GM18519 (cell line): ENCODE measurements around the gene TPP1.

Experiments
- ATAC-seq: cut with Tn5 transposase; IDR thresholded peaks from one replicate; pipeline ENCODE4 v1.9.1; 2021; ENCODE audit warnings: mild to moderate bottlenecking, moderate library complexity; ENCODE audit not compliant: unreplicated experiment, low FRiP score

TPP1 gene

DNA sequence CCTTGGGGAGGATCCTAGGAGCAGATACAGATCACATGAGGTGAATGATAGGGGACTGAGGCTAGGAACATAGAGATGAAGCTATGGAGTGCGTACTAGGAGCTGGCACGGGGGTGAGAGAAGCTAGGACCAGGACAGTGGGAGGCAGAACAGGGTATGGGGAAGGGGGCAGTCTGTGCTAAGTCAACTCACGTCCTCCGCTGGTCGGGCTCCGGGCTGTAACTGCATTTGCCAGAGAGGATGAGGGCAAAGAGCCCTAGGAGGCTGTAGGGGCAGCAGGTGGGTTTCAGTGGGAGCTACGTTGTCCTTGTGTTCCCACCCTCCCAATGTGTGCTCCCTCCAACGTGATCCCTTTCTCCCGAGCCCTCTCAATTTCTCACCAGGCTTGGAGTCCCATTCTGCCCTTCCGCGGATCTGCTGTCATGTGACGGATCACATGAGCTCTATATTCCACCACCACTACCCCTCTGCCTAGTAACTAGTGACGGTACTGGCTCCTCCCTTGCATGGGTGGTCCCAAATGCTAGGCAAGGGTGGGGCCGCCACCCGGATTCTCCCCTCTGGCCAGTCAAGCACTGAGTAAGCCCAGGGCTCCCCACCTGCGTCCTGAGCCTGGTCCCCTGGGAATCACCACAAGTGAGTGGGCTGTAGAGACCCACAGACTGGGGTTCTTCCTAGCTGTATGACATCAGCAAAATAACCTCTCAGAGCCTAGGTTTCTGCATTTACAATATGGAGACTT is at the start of gene TPP1:
Gene TPP1, minus strand, starts transcription at position 419 of the 742 bp plus-strand sequence. Its CDS starts 22 bp downstream, at position 397.
- peak; percentile 97 for ATAC-seq

DNA sequence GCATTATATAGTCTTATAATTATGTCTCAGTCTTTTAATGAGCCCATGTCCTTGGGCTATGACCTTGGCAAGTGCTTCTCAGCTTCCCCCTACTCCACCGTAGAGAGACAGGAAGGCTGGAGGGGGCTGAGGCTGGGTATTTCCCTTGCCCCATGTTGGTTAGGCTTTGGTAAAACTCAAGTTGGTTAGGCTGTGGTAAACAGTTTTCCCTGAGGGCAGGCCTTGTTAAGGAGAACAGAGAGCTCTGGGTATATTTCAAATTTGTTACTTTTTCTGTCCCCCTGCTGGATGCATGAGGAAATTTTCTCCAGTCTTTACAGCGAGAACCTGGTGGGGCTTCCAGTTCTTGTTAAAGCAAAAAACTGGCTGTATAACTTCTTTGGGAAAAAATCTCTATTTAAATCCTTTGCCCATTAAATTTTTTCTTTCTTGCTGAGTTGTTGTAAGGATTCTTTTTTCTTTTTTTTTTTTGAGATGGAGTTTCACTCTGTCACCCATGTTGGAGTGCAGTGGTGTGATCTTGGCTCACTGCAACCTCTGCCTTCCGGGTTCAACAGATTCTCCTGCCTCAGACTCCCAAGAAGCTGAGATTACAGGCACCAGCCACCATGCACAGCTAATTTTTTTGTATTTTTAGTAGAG is 48.6 kb upstream of the TPP1 start:
- ATAC-seq: no peak

DNA sequence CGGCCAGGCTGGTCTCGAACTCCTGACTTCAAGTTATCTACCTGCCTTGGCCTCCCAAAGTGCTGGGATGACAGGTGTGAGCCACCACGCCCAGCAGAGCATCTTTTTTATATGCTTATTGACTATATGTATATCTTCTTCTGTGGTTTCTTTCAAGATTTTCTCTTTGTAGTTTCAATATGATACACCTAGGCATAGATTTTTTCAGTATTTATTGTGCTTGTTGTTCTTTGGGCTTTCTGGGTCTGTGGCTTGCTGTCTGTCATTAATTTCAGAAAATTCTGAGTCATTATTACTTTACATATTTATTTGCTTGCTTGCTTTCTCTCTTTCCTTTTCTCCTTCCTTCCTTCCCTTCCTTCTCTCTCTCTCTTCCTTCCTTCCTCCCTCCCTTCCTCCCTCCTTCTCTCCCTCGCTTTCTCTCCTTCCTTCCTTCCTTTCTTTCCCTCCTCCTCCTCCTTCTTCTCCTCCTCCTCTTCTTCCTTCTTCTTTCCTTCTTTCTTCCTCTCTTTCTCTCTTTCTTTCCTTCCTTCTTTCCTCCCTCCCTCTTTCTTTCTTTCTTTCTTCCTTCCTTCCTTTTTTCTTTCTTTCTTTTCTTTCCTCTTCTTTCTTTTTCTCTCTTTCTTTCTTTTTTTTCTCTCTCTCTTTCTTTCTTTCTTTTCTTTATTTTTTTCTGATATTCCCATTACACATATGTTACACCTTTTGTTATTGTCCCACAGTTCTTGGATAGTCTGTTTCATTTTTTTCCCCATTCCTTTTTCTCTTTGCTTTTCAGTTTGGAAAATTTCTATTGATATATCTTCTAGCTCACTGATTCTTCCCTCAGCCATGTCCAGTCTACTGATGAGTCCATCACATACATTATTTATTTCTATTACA is 47.3 kb upstream of the TPP1 start:
- no peak for ATAC-seq

DNA sequence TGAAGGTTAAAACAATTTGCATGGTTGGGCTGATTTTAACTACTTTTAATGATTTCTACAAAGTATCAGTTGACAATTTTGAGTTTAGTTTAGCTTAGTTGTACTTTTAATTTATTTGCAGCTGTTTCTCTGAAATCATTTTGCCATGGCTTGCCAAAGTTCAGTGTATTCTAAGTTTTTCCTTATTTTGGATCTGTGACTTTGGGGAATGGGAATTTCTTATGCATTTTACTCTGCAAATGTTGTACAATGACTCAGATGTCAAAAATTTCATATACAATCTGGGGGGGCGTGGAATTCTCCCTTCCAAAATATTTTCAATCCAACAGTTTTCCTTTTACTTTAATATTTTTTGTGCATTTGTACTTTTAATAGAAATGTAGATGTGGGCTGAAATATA is 45.3 kb upstream of the TPP1 start:
- no peak for ATAC-seq

DNA sequence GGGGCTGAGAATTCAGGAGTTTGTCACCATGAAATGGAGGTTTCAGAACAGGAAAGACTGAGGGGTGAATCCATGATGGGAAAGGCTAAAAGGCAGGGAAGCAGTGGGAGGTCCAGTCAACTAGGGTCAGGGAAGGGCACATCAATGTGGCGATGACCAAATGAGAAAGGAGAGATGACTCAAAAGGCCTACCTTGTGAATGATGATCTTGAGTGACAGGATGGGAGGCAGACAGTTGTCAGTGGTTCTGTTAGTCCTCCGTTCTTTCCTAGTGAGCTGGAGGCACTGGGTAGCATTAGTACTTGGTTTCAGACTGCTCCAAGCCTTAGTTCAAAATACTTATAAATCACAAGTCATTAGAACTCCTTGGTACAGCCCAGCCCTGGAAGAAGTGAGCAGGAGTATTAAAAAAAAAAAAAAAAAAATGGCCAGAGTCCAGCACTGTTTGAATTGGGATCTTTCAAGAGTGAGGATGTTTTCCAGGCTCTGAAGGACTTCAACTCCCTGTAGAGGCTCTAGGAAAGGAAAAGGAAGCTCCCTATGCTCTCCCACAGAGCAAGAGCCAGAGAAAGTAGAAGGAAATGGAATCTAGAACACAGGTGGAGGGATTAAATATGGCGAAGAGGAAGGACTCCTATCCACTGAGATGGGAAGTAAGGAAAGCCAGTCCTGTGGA is 44.7 kb upstream of the TPP1 start:
- no peak for ATAC-seq

DNA sequence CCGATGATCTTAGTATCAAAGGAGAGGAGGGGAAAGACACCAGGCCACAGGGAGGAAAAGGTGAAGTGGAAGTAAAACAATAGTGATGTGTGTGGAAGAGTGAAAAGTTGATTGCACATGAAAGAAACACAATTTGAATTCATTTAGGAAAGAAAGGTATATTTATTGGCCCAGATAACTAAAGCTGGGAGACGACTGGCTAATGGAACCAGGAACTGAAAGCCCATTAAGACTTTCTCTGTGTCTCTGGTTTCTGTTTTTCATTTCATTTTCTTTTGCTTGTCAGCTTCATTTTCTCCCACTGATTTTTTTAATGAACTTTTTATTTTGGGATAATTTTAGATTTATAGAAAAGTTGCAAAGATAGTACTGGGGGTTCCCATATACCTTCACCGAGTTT is 41.5 kb upstream of the TPP1 start:
- no peak for ATAC-seq

DNA sequence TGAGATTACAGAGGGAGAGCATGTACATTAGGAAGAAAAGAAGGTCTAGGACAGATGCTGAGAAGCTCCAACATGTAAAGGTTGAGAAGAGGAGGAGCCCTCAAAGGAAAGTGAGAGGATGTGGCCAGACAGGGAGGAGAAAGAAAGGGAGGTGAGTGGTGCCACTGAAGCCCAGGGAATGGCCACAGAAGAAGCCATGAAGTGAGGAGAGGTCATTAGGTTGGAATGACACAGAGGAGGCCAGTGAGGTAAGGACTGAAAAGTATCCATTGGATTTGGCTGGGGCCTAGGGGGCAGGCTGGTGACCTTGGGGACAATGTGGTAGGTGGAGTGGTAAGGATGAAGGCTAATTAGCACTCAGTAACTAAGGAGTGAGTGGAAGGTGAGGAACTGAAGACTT is 39.4 kb upstream of the TPP1 start:
- ATAC-seq: no peak

DNA sequence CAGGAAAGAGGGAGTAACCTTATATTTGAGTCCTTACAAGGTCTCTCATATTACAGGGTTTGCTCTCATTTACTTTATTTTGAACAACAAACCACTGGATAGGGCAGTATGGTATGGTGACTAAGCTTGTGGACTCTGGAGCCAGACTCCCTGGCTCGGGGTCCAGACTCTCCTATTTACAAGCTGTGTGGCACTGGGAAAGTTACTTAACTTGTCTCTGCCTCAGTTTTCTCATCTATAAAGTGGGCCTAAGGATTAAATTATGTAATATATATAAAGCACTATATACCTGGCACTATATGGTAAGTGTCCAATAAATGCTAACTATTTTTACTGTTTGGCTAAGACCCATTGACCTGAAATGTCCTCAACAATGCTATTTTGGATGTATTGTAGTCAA is 38.1 kb upstream of the TPP1 start:
- ATAC-seq: no peak

DNA sequence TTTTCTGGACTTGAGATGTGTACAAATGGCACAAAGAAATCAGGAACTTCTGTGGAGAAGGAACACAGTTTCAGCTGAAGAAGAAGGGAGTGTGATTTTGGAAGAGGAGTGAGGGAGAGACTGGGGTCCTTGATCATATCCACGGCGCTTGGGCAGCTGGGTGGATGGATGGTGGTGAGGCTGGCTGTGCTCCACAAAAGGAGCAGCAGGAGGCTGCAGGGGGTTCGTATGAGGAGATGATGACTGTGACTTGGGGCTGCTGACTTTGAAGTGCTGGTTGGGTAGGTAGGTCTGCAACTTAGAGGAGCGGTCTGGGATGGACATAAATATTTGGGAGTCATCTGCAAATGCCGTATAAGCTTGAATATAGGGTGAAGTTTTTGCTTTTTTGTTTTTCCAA is 37.7 kb upstream of the TPP1 start:
- no peak for ATAC-seq

DNA sequence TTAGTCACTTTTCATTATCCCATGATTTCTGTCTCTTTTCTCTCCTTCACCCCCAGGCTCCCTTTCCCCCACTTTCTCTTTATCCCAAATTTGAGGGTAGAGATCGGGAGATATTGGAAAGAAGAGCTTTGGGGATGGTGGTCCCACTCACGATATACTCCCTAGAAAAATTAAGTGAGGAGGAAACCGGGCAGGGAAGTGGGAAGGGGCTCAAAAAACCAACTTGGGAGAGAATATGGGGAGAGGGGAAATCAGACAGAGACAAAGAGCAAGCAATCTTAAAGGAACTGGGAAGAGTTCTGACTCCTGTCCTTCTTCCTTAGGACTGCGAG is 37.3 kb upstream of the TPP1 start:
- no peak for ATAC-seq

DNA sequence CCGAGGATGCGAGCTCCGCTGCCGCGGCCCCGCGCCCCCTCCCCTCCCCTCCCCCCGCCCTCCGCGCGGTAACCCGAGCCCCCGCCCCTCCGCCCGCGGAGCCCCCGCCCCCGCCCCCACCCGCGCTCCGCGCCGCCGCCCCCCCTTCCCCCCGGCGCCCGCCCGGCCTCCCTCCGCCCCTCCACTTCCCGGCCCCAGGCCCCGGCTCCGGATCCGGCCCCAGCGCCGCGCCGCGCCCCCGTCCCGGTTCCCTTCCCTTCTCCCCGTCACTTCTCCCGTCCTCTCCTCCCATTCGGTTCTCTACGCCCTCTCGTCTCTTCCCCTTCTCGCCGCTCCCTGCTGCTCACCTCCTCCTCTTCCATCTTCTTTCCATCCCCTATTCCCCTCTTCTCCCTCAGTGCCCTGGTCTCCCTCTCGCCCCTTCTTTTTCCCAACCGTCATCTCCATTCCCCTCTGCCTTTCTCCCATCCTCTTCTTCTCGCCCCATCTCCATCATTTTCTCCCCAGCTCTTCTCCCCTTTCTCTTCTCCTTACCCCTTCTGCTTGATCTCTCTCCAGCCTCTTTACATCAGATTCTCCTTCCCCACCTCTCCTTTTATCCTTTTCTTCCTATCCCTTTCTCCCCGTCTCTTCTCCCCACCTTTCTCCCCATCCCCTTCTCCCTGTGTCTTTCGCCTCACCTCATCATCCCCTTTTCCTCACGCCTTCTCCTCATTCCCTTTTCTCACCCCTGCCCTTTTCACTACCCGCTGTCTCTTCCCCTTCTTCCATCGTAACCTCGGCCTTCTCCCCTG is 36.8 kb upstream of the TPP1 start, which contains the start of gene DCHS1:
Gene DCHS1, minus strand, starts transcription at position 20 of the 794 bp plus-strand sequence. CDS start 14,196 bp downstream, outside the sequence.
- ATAC-seq: no peak

DNA sequence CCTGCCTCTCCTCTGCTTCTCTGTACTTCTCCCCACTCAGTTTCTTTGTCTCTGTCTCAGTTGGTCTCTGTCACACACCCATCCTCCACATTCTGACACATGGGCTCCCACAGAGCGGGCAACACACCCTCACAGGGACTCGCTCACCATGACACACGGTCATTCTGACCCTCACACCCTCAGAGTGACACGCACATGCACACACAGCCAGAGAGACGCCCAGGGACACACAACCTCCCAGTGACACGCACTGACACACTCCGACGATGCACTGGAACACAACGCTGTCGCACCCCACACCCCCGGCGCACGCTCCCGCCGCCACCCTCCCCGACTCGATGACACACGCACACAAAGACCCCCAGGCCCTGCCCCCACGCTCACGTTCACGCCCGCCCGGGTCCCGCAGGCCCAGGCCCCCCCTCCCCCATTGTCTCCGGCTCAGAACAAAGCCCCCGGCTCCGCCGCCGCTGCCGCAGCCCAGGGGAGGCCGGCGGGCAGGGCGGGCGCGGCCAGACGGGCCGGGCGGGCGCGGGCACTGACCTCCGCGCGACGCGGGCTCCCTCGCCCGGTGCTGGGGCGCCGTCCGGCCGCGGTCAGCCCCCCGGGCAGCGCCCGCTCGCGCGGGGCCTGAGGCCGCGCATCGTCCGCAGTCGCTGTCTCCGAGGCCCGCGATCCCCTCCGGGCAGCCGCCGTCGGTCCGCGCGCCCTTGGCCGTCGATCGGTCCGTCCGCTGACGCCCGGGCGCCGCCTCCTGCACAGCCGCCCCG is 36.0 kb upstream of the TPP1 start:
- ATAC-seq: no peak

DNA sequence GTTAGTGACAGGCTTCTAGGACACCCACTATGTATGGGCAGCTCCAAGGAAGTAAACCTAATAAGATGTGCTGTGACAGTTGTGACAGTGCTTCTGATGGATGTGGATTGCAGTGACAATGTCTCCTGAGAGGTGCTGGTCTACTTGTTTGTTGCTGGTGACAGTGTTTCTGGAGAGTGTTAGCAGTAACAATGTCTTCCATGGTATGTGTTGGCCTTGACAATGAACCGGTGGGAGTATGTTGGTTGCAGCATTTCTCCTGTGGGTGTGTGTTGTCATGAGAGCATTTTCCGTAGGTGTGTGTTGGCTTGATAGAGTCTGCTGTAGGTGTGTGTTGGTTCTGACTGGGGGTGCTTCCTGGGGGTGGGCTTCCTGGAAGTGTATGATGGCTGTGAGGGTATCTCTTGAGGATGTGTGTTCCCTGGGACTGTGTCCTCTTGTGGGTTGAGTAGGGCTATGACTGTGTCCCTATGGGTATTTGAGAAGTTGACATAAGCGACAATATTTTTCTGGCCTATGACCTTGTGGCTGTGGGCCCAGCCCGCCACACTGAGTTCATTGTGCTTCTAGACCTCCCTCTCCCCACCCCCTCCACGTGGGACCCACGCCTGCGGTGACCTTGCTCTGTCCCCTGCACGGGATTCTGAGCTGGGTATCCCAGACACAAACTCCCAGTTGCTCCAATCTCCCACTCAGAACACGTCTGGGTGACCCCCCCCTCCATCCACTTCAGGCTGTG is 35.2 kb upstream of the TPP1 start:
- ATAC-seq: no peak

DNA sequence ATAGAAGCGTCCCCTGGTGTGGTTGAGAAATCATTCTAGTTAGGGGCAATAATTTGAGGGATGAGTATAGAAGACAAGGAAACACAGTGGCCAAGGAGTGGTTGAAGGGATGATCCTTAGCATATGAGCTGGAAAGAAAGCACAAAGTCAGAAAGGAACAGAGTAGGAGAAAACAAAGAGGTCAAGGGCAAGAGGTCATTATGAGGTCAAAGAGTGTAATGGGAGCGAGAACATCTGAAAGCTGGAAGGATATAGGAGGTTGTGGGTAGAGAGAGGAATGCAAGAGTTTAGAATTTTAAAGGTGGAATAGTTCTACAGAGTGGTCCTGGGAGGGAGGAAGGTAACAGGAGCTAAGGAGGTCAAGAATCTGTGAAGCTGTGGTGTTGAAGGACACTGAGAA is 34.4 kb upstream of the TPP1 start:
- ATAC-seq: no peak

DNA sequence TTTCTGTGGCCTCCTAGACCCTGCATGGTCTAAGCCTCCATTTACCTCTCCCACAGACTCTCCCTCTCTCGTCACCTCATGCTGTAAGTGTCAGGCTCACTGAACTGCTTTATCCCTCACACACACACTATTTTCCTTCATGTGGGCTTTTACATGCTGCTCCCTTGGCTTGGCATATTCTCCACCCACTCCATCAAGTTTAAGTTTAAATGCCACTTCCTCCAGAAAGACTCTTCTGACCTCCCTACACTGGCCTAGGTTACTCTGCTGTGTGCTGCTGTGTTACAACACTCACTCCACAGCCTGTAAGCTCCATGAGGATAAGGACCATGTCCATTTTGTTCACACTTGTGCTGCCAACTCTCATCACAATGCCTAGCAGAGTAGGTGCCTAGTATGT is 33.9 kb upstream of the TPP1 start:
- no peak for ATAC-seq

DNA sequence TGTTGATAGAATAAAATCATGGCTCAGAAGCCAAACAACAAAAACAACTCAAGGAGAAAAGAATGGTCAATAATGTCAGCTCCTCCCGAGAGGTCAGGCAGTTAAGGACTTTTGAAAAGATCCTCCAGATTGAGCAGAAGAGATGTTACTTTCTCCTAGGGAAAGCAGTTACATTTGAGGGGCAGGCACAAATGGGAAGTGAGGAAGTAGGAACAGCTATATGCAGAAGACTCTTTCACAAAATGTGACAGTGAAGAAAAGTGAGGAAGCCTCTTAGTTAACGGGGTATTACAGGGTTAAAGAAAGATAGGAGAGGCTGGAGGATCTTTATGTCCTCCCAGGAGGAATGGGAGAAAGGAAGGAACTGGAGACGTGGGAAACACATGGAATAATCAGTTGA is 33.0 kb upstream of the TPP1 start:
- ATAC-seq: no peak

DNA sequence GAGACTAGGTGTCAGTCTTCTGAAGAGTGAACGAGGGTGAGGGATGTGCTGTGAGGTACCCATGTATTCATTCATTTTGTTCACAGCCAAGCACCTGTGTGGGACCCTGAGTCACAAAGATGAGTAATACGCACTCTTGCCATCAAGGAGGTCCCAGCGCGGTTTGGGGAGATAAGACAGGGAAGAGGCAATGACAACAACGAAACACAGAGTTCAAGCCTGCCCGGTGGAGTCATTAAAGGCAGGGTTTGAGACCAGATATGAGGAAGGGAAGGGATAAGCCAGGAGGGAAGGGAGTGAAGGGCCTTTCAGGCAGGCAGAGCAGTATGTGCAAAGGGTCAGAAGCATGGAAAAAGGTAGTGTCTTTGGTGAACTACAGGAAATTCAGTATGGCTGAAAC is 31.8 kb upstream of the TPP1 start:
- ATAC-seq: no peak

DNA sequence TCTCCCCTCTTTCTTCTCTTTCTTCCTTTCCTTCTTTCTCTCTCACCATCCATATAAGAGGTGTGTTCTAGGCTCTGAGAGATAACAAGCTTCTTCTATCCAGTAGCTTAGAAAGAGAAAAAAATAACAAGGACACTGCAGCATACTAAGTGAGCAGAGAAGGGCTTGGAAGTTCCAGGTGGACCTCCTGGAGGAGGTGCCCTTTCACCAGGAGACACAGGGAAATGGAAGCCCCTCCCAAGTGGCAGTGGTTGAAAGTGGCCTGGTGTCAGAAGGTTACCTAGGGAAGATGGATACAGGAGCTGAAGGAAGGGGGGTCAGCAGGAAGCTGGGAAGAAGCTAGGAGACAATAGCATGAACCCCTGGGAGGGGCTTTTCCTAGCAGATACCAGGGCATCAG is 30.9 kb upstream of the TPP1 start:
- no peak for ATAC-seq

DNA sequence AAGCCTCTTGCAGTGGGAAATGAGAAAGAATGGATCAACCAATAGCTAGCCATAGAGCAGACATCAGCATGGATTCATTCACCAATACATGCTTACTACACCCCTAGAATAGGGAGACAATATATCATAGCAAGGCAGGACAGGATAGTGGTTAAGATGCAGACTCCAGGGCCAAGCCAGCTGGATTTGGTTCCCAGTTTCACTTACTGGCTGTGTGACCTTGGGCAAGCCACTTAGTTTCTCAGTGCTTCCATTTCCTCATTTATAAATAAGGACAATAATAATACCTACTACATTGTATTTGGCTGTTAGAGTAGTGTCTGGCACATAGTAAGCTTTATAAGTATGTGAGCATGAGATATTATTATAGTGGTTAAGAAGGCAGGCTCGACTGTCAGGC is 29.3 kb upstream of the TPP1 start:
- no peak for ATAC-seq
